Measurements from ENCODE around the gene IFNA10.
"Not testable (repeated sequence)": the region's sequence is repeated elsewhere in the genome, so short reads cannot be mapped to it uniquely, and the experiment has no call there.

GRCh38 chr9:21194867-21195776 is 11.8 kb downstream of the IFNA10 start:
- not testable (repeated sequence) for TF ChIP-seq POLR2A (IDR thresholded peaks at IDR 0.05)
- TF ChIP-seq CTCF (IDR thresholded peaks at IDR 0.05) = peak; percentile 22 to 49 (median 42)

Measured in right lobe of liver (tissue), 4 donors.